Vagina (tissue), 2 donors: ENCODE measurements around the gene LRRC7.

Experiments used
- POLR2A ChIP-seq, 2 donors: fragments of 450-650 bp; IDR thresholded peaks; one replicate each; pipeline ENCODE4 v1.6.1; 2017; ENCODE audit warnings: antibody characterized with exemption in 2 of 2, mild to moderate bottlenecking in 2 of 2, moderate library complexity in 2 of 2
- POLR2AphosphoS5 ChIP-seq, 2 donors: sonication (generic); formaldehyde crosslinking; IDR thresholded peaks; one replicate each; pipeline ENCODE4 v1.9.0; 2017; ENCODE audit warnings: antibody characterized with exemption in 2 of 2, mild to moderate bottlenecking in 2 of 2, low read depth in 1 of 2; ENCODE audit not compliant: insufficient read depth in 1 of 2
- TF ChIP-seq, protein P1 (sequence below), 3 experiments: fragments of 450-650 bp in 2 of 3; fragments of 200-600 bp in 1 of 3; sonication (generic) in 1 of 3; IDR thresholded peaks; one replicate each; pipeline ENCODE4 v1.5.1; 2017 to 2019; ENCODE audit warnings: antibody characterized with exemption in 3 of 3, mild to moderate bottlenecking in 2 of 3, moderate library complexity in 2 of 3

DNA sequence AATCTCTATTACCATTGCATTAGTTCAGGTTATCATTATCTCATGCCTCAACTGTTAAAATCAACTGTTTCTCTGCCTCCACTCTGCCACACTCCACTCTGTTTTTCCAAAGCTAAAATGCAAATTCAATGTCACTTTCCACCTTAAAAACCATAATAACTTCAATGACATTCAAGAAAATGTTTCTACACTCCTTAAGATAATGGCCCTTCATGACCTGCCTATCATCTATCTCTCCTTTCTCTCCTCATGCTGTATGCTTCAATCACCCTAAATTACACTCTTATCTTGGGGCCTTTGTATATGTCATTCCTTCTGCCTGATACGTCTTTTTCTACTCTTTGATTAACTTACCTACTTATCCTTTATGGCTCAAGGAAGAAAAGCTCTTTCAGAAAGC lies 296.0 kb downstream of the LRRC7 start:
- TF ChIP-seq POLR2A (IDR thresholded peaks at IDR 0.05) (no peak), POLR2AphosphoS5 (IDR thresholded peaks at IDR 0.05; ENCODE audit: insufficient read depth in 1 of 2, low read depth in 1 of 2) (no peak)
- TF ChIP-seq, protein P1, sequence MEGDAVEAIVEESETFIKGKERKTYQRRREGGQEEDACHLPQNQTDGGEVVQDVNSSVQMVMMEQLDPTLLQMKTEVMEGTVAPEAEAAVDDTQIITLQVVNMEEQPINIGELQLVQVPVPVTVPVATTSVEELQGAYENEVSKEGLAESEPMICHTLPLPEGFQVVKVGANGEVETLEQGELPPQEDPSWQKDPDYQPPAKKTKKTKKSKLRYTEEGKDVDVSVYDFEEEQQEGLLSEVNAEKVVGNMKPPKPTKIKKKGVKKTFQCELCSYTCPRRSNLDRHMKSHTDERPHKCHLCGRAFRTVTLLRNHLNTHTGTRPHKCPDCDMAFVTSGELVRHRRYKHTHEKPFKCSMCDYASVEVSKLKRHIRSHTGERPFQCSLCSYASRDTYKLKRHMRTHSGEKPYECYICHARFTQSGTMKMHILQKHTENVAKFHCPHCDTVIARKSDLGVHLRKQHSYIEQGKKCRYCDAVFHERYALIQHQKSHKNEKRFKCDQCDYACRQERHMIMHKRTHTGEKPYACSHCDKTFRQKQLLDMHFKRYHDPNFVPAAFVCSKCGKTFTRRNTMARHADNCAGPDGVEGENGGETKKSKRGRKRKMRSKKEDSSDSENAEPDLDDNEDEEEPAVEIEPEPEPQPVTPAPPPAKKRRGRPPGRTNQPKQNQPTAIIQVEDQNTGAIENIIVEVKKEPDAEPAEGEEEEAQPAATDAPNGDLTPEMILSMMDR (IDR thresholded peaks at IDR 0.05) = no peak
